Neural cell (in vitro differentiated cells): Measurements from ENCODE around the gene PCSK1. TPM values are rescaled to one million over a fixed set of nuclear protein-coding genes. Genes with fewer than 3 reads are reported as not detected.

Experiments
- H2AFZ ChIP-seq: fragments of 200-600, 300-800 bp; sonication (generic), shearing (Covaris generic); 2 replicates; pipeline ENCODE4 v1.6.0; 2014; ENCODE audit warnings: low read depth, mild to moderate bottlenecking, antibody characterized with exemption, low read length, moderate library complexity
- H3F3A ChIP-seq: fragments of 200-600 bp; shearing (Covaris generic); 2 replicates; pipeline ENCODE4 v1.6.1; 2016; ENCODE audit warnings: mild to moderate bottlenecking, moderate library complexity, mixed read lengths, antibody characterized with exemption, low read length; ENCODE audit not compliant: insufficient read depth, poor library complexity, severe bottlenecking
- H3K27ac ChIP-seq: fragments of 200-600, 300-800 bp; sonication (generic), shearing (Covaris generic); 2 replicates; pipeline ENCODE4 v1.5.1; 2014; ENCODE audit warnings: mild to moderate bottlenecking, low read length, moderate library complexity
- H3K27me3 ChIP-seq: fragments of 300-800, 200-600 bp; sonication (generic), shearing (Covaris generic); 2 replicates; pipeline ENCODE4 v1.6.0; 2014; ENCODE audit warnings: mild to moderate bottlenecking, low read depth, low read length, moderate library complexity; ENCODE audit not compliant: insufficient read depth
- H3K36me3 ChIP-seq: fragments of 300-800, 200-600 bp; sonication (generic), shearing (Covaris generic); 2 replicates; pipeline ENCODE4 v1.5.1; 2014; ENCODE audit warnings: mild to moderate bottlenecking, antibody characterized with exemption, low read length, moderate library complexity; ENCODE audit not compliant: insufficient read depth
- H3K4me2 ChIP-seq: fragments of 300-800, 200-600 bp; sonication (generic), shearing (Covaris generic); 2 replicates; pipeline ENCODE4 v1.6.0; 2014; ENCODE audit warnings: mild to moderate bottlenecking, low read length
- H3K4me3 ChIP-seq: fragments of 300-800, 200-600 bp; sonication (generic), shearing (Covaris generic); 2 replicates; pipeline ENCODE4 v1.5.1; 2014; ENCODE audit warnings: mild to moderate bottlenecking, low read length, moderate library complexity
- H3K79me2 ChIP-seq: fragments of 200-600 bp; shearing (Covaris generic); replicated peaks from 2 replicates; pipeline ENCODE4 v1.6.0; 2014; ENCODE audit warnings: mild to moderate bottlenecking, low read length, moderate library complexity; ENCODE audit not compliant: insufficient read depth
- H3K9ac ChIP-seq: fragments of 300-800, 200-600 bp; sonication (generic), shearing (Covaris generic); 2 replicates; pipeline ENCODE4 v1.6.1; 2016; ENCODE audit warnings: mild to moderate bottlenecking, low read length, mixed read lengths
- H3K9me2 ChIP-seq: fragments of 200-600 bp; shearing (Covaris generic); 2 replicates; pipeline ENCODE4 v1.6.1; 2016; ENCODE audit warnings: mild to moderate bottlenecking, low read length, mixed read lengths; ENCODE audit not compliant: insufficient read depth
- H3K9me3 ChIP-seq: fragments of 200-600, 300-800 bp; sonication (generic), shearing (Covaris generic); 2 replicates; pipeline ENCODE4 v1.6.1; 2016; ENCODE audit warnings: mild to moderate bottlenecking, mixed run types, low read length, moderate library complexity, mixed read lengths
- H4K20me1 ChIP-seq: fragments of 200-600 bp; shearing (Covaris generic); 2 replicates; pipeline ENCODE4 v1.6.1; 2016; ENCODE audit warnings: mild to moderate bottlenecking, mixed run types; ENCODE audit not compliant: insufficient read depth
- EP300 ChIP-seq: fragments of 450-650 bp; conservative IDR thresholded peaks from 2 replicates; pipeline ENCODE4 v1.6.1; 2014; ENCODE audit warnings: antibody characterized with exemption, mild to moderate bottlenecking, moderate library complexity; ENCODE audit not compliant: poor library complexity, severe bottlenecking
- EZH2 ChIP-seq: fragments of 200-600, 300-800 bp; shearing (Covaris generic), sonication (generic); IDR thresholded peaks from 2 replicates; pipeline ENCODE4 v1.6.1; 2014; ENCODE audit warnings: antibody characterized with exemption, low read length, borderline replicate concordance, mild to moderate bottlenecking; ENCODE audit not compliant: insufficient read depth, poor library complexity, severe bottlenecking
- MXI1 ChIP-seq: fragments of 450-650 bp; conservative IDR thresholded peaks from 2 replicates; pipeline ENCODE4 v1.6.1; 2014; ENCODE audit warnings: antibody characterized with exemption, mild to moderate bottlenecking; ENCODE audit not compliant: poor library complexity, severe bottlenecking
- POLR2AphosphoS5 ChIP-seq: IDR thresholded peaks from 2 replicates; pipeline ENCODE4 v1.6.1; 2012
- RAD21 ChIP-seq: fragments of 450-650 bp; conservative IDR thresholded peaks from 2 replicates; pipeline ENCODE4 v1.6.1; 2014; ENCODE audit warnings: antibody characterized with exemption, mild to moderate bottlenecking, moderate library complexity
- REST ChIP-seq: IDR thresholded peaks from 2 replicates; pipeline ENCODE4 v1.6.1; 2012; ENCODE audit warnings: borderline replicate concordance
- SMC3 ChIP-seq: fragments of 450-650 bp; conservative IDR thresholded peaks from 2 replicates; pipeline ENCODE4 v1.6.1; 2014; ENCODE audit warnings: antibody characterized with exemption, mild to moderate bottlenecking, moderate library complexity; ENCODE audit not compliant: poor library complexity
- polyA plus RNA-seq: library from polyadenylated mRNA; depleted of rRNA; stranded (reverse); fragments of >200 nt; gene quantifications from 2 replicates; pipeline ENCODE4 v1.2.3, GENCODE V29; 2014
- TF ChIP-seq, protein P1 (sequence below): fragments of 450-650 bp; IDR thresholded peaks from 2 replicates; pipeline ENCODE4 v1.5.1; 2014; ENCODE audit warnings: antibody characterized with exemption, mild to moderate bottlenecking, moderate library complexity; ENCODE audit not compliant: poor library complexity, severe bottlenecking

Gene PCSK1
- polyA plus RNA-seq, 1 donor from 2014 or later: 27.2 TPM

DNA sequence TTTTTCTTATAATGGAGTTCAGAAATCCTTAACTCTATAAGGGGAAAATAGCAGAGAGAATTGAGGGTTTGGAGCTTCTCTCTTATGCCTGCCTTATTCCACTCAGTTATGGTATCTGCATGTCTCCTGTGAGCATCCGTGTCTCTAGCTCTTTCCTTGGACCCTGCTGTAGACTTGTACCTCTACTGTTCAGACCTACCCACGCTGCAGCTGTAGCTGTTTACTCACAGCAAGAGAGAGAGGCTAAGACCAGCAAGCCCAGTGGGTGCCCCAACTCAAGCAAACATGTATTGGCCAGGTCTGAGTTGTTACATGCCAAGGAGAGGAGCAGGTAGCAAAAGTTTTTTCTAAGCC is 7.1 kb upstream of the PCSK1 start:
- no peak overlapping the region for H3K4me3 ChIP-seq
- H3K9me2 ChIP-seq: no peaks in the 10 kb centered on the region
- no peaks in the 10 kb centered on the region for H3K36me3 ChIP-seq
- H3K9me3 ChIP-seq: no peaks in the 10 kb centered on the region
- no peaks in the 10 kb centered on the region for H3K79me2 ChIP-seq
- no peak overlapping the region for H2AFZ ChIP-seq
- no peak overlapping the region for H3K4me2 ChIP-seq
- TF ChIP-seq RAD21 (no peak), REST (no peak)
- TF ChIP-seq, protein P1, sequence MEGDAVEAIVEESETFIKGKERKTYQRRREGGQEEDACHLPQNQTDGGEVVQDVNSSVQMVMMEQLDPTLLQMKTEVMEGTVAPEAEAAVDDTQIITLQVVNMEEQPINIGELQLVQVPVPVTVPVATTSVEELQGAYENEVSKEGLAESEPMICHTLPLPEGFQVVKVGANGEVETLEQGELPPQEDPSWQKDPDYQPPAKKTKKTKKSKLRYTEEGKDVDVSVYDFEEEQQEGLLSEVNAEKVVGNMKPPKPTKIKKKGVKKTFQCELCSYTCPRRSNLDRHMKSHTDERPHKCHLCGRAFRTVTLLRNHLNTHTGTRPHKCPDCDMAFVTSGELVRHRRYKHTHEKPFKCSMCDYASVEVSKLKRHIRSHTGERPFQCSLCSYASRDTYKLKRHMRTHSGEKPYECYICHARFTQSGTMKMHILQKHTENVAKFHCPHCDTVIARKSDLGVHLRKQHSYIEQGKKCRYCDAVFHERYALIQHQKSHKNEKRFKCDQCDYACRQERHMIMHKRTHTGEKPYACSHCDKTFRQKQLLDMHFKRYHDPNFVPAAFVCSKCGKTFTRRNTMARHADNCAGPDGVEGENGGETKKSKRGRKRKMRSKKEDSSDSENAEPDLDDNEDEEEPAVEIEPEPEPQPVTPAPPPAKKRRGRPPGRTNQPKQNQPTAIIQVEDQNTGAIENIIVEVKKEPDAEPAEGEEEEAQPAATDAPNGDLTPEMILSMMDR: no peak
- peaks cover 4% of the 10 kb centered on the region for H3K27me3 ChIP-seq
- H3F3A ChIP-seq: no peaks in the 10 kb centered on the region
- no peak overlapping the region for H3K27ac ChIP-seq
- H4K20me1 ChIP-seq: no peaks in the 10 kb centered on the region
- H3K9ac ChIP-seq: no peak overlapping the region

DNA sequence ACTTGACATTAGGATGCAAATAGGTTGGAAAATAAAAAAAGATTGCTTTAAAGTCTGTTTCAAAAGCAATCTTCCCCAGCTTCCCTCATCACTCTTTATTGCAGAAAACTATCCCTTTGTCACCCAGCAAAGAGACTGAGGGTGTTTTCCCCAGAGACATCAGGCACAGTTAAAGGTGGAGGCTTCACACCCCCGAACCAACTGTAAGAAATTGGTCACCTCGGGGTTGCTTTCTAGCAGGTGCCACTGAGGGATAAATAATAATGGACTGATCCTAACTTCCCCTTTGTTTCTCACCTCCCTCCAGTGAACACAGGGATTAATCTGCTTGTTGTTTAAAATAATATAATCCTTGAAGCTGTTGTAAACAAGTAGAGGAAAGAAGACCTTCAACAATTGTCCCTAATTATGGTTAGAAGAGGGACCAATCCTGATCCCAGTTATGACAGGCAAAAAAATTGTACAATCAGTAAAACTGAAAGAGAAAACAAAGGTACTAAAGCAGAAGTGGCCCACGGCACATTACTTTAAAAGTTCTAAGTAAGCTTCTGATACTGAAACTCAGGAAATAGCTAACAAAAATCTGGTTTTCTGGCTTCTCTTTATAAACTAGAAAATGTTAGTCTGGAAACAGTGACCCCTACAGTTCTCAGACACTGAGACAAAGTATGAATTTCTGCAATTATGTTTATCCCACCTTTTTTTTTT is 6.6 kb upstream of the PCSK1 start:
- Histone ChIP-seq H3F3A (no peaks in the 10 kb centered on the region), H3K79me2 (no peaks in the 10 kb centered on the region), H3K27ac (no peak overlapping the region), H3K4me3 (no peak overlapping the region), H3K9ac (no peak overlapping the region), H3K9me2 (no peaks in the 10 kb centered on the region), H3K27me3 (peaks cover 8% of the 10 kb centered on the region), H3K4me2 (no peak overlapping the region), H3K36me3 (no peaks in the 10 kb centered on the region), H2AFZ (no peak overlapping the region), H3K9me3 (no peaks in the 10 kb centered on the region), H4K20me1 (no peaks in the 10 kb centered on the region)
- no peak for TF ChIP-seq MXI1
- TF ChIP-seq, protein P1: no peak
- no peak for TF ChIP-seq RAD21
- TF ChIP-seq EP300: no peak
- no peak for TF ChIP-seq REST
- TF ChIP-seq POLR2AphosphoS5: no peak
- no peak for TF ChIP-seq SMC3
- TF ChIP-seq EZH2: no peak
